Caco-2 (cell line): Measurements from ENCODE around the gene F2. TPM values are rescaled to one million over a fixed set of nuclear protein-coding genes. Genes with fewer than 3 reads are reported as not detected.
"Not testable (repeated sequence)": the region's sequence is repeated elsewhere in the genome, so short reads cannot be mapped to it uniquely, and the experiment has no call there.

Source experiments
- BruUV-seq: library from RNA; stranded (reverse); fragments of 400-500 nt; replicated peaks from 2 replicates; lab custom pipeline; 2021; lab: Mats Ljungman, UMichigan
- CTCF ChIA-PET: fragments of 300-600 bp; sonication (Branson Sonifier 250); formaldehyde crosslinking; loops from one replicate; lab custom pipeline; 2022; ENCODE audit warnings: antibody characterized with exemption; lab: Charles Lee
- POLR2A ChIA-PET: fragments of 300-600 bp; sonication (Branson Sonifier 250); formaldehyde crosslinking; loops from one replicate; lab custom pipeline; 2022; ENCODE audit warnings: antibody characterized with exemption; lab: Charles Lee
- DNase-seq, 2 experiments: peaks; one replicate each; pipeline versions ENCODE4 v3.0.0 to v3.0.0-alpha.2; 2020 to 2022
- H3K27me3 ChIP-seq: replicated peaks from 2 replicates; pipeline ENCODE4 v1.6.0; 2011; ENCODE audit warnings: low read length; ENCODE audit not compliant: control insufficient read depth, insufficient read depth
- H3K36me3 ChIP-seq: 2 replicates; pipeline ENCODE4 v1.5.1; 2011; ENCODE audit warnings: low read length; ENCODE audit not compliant: control insufficient read depth, insufficient read depth
- H3K4me1 ChIP-seq: fragments of 250-450 bp; sonication (Bioruptor Pico); 2 replicates; pipeline ENCODE4 v1.5.1; 2020; ENCODE audit warnings: mild to moderate bottlenecking
- H3K4me3 ChIP-seq: 2 replicates; pipeline ENCODE4 v1.5.1; 2011; ENCODE audit warnings: low read depth, mild to moderate bottlenecking, control low read depth, low read length
- H3K9me3 ChIP-seq: fragments of 250-450 bp; sonication (Bioruptor Pico); 2 replicates; pipeline ENCODE4 v1.5.1; 2020; ENCODE audit warnings: mild to moderate bottlenecking, moderate library complexity
- H3K27ac Mint-ChIP-seq: one replicate; pipeline ENCODE4 v1.8.0; 2022; ENCODE audit warnings: mixed read lengths; ENCODE audit not compliant: unreplicated experiment
- H3K27me3 Mint-ChIP-seq: one replicate; pipeline ENCODE4 v1.8.0; 2022; ENCODE audit warnings: mixed read lengths; ENCODE audit not compliant: insufficient read depth, unreplicated experiment
- H3K36me3 Mint-ChIP-seq: one replicate; pipeline ENCODE4 v1.8.0; 2022; ENCODE audit warnings: mild to moderate bottlenecking, mixed read lengths; ENCODE audit not compliant: insufficient read depth, unreplicated experiment
- H3K4me1 Mint-ChIP-seq: one replicate; pipeline ENCODE4 v1.8.0; 2022; ENCODE audit warnings: low read depth, mixed read lengths; ENCODE audit not compliant: unreplicated experiment
- H3K4me3 Mint-ChIP-seq: one replicate; pipeline ENCODE4 v1.8.0; 2022; ENCODE audit warnings: mild to moderate bottlenecking, moderate library complexity, mixed read lengths; ENCODE audit not compliant: unreplicated experiment
- H3K9me3 Mint-ChIP-seq: one replicate; pipeline ENCODE4 v1.8.0; 2022; ENCODE audit warnings: mixed read lengths; ENCODE audit not compliant: unreplicated experiment
- CTCF ChIP-seq, 2 experiments: fragments of 200-600 bp in 1 of 2; IDR thresholded peaks; 1 replicate in 1 of 2; 2 replicates in 1 of 2; pipeline versions ENCODE4 v1.5.1 to v1.8.0; 2011 to 2022; ENCODE audit warnings: antibody characterized with exemption in 1 of 2, control low read depth in 1 of 2, inconsistent platforms in 1 of 2, low read depth in 1 of 2, low read length in 1 of 2, mild to moderate bottlenecking in 1 of 2, moderate library complexity in 1 of 2; ENCODE audit not compliant: insufficient read depth in 1 of 2, severe bottlenecking in 1 of 2, unreplicated experiment in 1 of 2
- intact Hi-C: fragments of 100-400 bp; cut with micrococcal nuclease; formaldehyde crosslinking; loops from one replicate; pipeline ENCODE4 v1.10.0; 2022; ENCODE audit not compliant: unreplicated experiment
- total RNA-seq: library from RNA; stranded (reverse); gene quantifications from 2 replicates; pipeline ENCODE4 v1.2.3, GENCODE V29; 2022

The F2 gene
- total RNA-seq, 1 experiment from 2014 or later = 60.0 TPM

DNA sequence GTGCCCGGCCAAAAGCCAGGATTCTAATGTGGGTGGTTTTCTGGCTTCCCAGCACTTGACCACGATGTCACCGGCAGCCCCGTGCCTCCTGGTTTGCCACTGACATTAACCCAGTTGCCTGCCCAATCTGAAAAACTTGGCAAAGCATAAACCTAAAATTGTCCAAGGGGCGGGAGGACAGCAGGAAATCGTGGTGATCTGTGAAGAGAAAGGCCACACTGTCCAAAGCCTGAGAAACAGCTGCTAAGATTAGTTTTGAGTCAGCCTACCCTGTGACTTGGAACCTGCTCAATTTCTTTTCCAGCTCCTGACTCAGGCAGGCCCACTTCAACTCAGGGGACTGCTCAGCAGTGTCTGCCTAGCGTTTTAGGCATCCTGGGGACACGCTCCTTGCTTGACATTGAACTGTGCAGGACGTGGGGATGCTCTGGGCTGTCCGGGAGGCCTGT, 8.2 kb upstream of the F2 start:
- Mint-ChIP-seq H3K27ac (no peak overlapping the region), H3K9me3 (no peaks in the 10 kb centered on the region), H3K4me3 (no peak overlapping the region), H3K4me1 (peaks cover 7% of the 10 kb centered on the region), H3K36me3 (peaks cover 22% of the 10 kb centered on the region), H3K27me3 (no peaks in the 10 kb centered on the region)
- no peak for TF ChIP-seq CTCF (IDR thresholded peaks at IDR 0.05; ENCODE audit: insufficient read depth in 1 of 2, low read depth in 1 of 2, low read length in 1 of 2, severe bottlenecking in 1 of 2, unreplicated experiment in 1 of 2)
- intact Hi-C loops = no loop called here
- BruUV-seq = no TSS peak
- H3K36me3 ChIP-seq = no peaks in the 10 kb centered on the region
- H3K9me3 ChIP-seq = no peaks in the 10 kb centered on the region
- no peaks in the 10 kb centered on the region for H3K27me3 ChIP-seq
- ChIA-PET POLR2A (no interaction called here), CTCF (no interaction called here)
- H3K4me3 ChIP-seq = no peak overlapping the region
- no peaks in the 10 kb centered on the region for H3K4me1 ChIP-seq
- no peak for DNase-seq

GRCh38 chr11:46711303-46711702, 7.7 kb upstream of the F2 start:
- no peaks in the 10 kb centered on the region for H3K27me3 Mint-ChIP-seq
- DNase-seq = no peak
- intact Hi-C loops = no loop called here
- no peaks in the 10 kb centered on the region for H3K9me3 ChIP-seq
- TF ChIP-seq CTCF (IDR thresholded peaks at IDR 0.05; ENCODE audit: insufficient read depth in 1 of 2, low read depth in 1 of 2, low read length in 1 of 2, severe bottlenecking in 1 of 2, unreplicated experiment in 1 of 2) = no peak
- no peak overlapping the region for H3K27ac Mint-ChIP-seq
- ChIA-PET CTCF (no interaction called here), POLR2A (no interaction called here)
- no peaks in the 10 kb centered on the region for H3K27me3 ChIP-seq
- no peaks in the 10 kb centered on the region for H3K36me3 ChIP-seq
- no peaks in the 10 kb centered on the region for H3K9me3 Mint-ChIP-seq
- H3K4me1 ChIP-seq = no peaks in the 10 kb centered on the region
- peaks cover 7% of the 10 kb centered on the region for H3K4me1 Mint-ChIP-seq
- BruUV-seq = no TSS peak
- no peak overlapping the region for H3K4me3 Mint-ChIP-seq
- H3K36me3 Mint-ChIP-seq = peaks cover 21% of the 10 kb centered on the region
- no peak overlapping the region for H3K4me3 ChIP-seq

- no peaks in the 10 kb centered on the region for H3K27me3 Mint-ChIP-seq
- no peak overlapping the region for H3K27ac Mint-ChIP-seq
- no peaks in the 10 kb centered on the region for H3K9me3 Mint-ChIP-seq
- ChIA-PET CTCF (no interaction called here), POLR2A (no interaction called here)
- no peak overlapping the region for H3K4me3 ChIP-seq
- H3K9me3 ChIP-seq = no peaks in the 10 kb centered on the region
- no peak for TF ChIP-seq CTCF (IDR thresholded peaks at IDR 0.05; ENCODE audit: insufficient read depth in 1 of 2, low read depth in 1 of 2, low read length in 1 of 2, severe bottlenecking in 1 of 2, unreplicated experiment in 1 of 2)
- no peak overlapping the region for H3K4me3 Mint-ChIP-seq
- H3K27me3 ChIP-seq = no peaks in the 10 kb centered on the region
- H3K36me3 Mint-ChIP-seq = peaks cover 6% of the 10 kb centered on the region
- DNase-seq = no peak
- peaks cover 7% of the 10 kb centered on the region for H3K4me1 ChIP-seq
- no TSS peak for BruUV-seq
- intact Hi-C loops = no loop called here
- no peaks in the 10 kb centered on the region for H3K4me1 Mint-ChIP-seq
- H3K36me3 ChIP-seq = no peaks in the 10 kb centered on the region
Measured at GRCh38 chr11:46712874-46713576, 6.0 kb upstream of the F2 start.

- DNase-seq, H3K27me3 Mint-ChIP-seq, H3K36me3 Mint-ChIP-seq, H3K36me3 ChIP-seq, H3K4me3 ChIP-seq, H3K27me3 ChIP-seq, POLR2A ChIA-PET, H3K9me3 Mint-ChIP-seq, H3K9me3 ChIP-seq, BruUV-seq, H3K4me3 Mint-ChIP-seq: not testable (repeated sequence)
- H3K27ac Mint-ChIP-seq = peak overlapping the region; percentile 92
- CTCF ChIA-PET = interaction anchor here (1.1 kb wide), 1 partner anchor 17 kb away, joined by 3 read pairs; the partner anchor contains the start of genes ARHGAP1 and ZNF408
- H3K4me1 Mint-ChIP-seq = peaks cover 11% of the 10 kb centered on the region
- intact Hi-C loops = loop anchor here (1.0 to 5.0 kb wide), 2 partner anchors 17 to 165 kb away; partner anchors contain the start of gene ARHGAP1
- H3K4me1 ChIP-seq = peaks cover 34% of the 10 kb centered on the region
Measured at GRCh38 chr11:46717825-46718154, 1.2 kb upstream of the F2 start.
